ENCODE results near the gene TMED9.

TMED9 gene

GRCh38 chr5:177588413-177588909 lies 3.5 kb upstream of the TMED9 start:
- DNase-seq, result no peak

GRCh38 chr5:177590406-177590805 lies 1.6 kb upstream of the TMED9 start:
- no peak for DNase-seq

- no peak for DNase-seq
Measured at GRCh38 chr5:177591690-177592009, 353 bp upstream of the TMED9 start.

- no peak for DNase-seq
Measured at GRCh38 chr5:177592905-177593304, 902 bp downstream of the TMED9 start.

GRCh38 chr5:177593511-177593910 lies 1.5 kb downstream of the TMED9 start:
- no peak for DNase-seq

GRCh38 chr5:177594071-177594470 lies 2.1 kb downstream of the TMED9 start:
- DNase-seq, result no peak

- DNase-seq, result no peak
Measured at GRCh38 chr5:177595026-177595585, 3.1 kb downstream of the TMED9 start.

- no peak for DNase-seq
Measured at GRCh38 chr5:177595991-177596774, 4.2 kb downstream of the TMED9 start.

GRCh38 chr5:177596775-177597238 lies 4.8 kb downstream of the TMED9 start:
- no peak for DNase-seq

- DNase-seq, result no peak
Measured at GRCh38 chr5:177598477-177598876, 6.5 kb downstream of the TMED9 start.

- peak; percentile 90 for DNase-seq
Measured at GRCh38 chr5:177599731-177600507, 7.9 kb downstream of the TMED9 start, which contains the start of gene B4GALT7. B4GALT7 (plus strand) TSS chr5:177600132; CDS start chr5:177600211, 79 bp downstream.

GRCh38 chr5:177600508-177601018 lies 8.6 kb downstream of the TMED9 start:
- no peak for DNase-seq

- no peak for DNase-seq
Measured at GRCh38 chr5:177601126-177601525, 9.1 kb downstream of the TMED9 start.

- peak; percentile 30 for DNase-seq
Measured at GRCh38 chr5:177601577-177602457, 9.8 kb downstream of the TMED9 start.

GRCh38 chr5:177602458-177602830 lies 10.4 kb downstream of the TMED9 start:
- DNase-seq, result no peak

- DNase-seq, result no peak
Measured at GRCh38 chr5:177603631-177604030, 11.6 kb downstream of the TMED9 start.

GRCh38 chr5:177604116-177604521 lies 12.1 kb downstream of the TMED9 start:
- no peak for DNase-seq

GRCh38 chr5:177604656-177605055 lies 12.7 kb downstream of the TMED9 start:
- no peak for DNase-seq

GRCh38 chr5:177605078-177605477 lies 13.1 kb downstream of the TMED9 start:
- no peak for DNase-seq

- DNase-seq, result no peak
Measured at GRCh38 chr5:177605667-177606066, 13.7 kb downstream of the TMED9 start.

GRCh38 chr5:177606071-177607051 lies 14.4 kb downstream of the TMED9 start:
- DNase-seq, result no peak

All from hematopoietic multipotent progenitor cell treated with erythropoietin and hydrocortisone succinate and interleukin-3 and kit ligand, for 6 days (in vitro differentiated cells).